NB4 (cell line): ENCODE data around the gene FAM170B.
A peak's percentile ranks its signal among the peaks of the same experiment; 100 is the strongest.

Source experiments
- MYC ChIP-seq: IDR thresholded peaks from 2 replicates; pipeline ENCODE4 v1.6.1; 2011; ENCODE audit warnings: low read depth, low read length
- POLR2A ChIP-seq: IDR thresholded peaks from 2 replicates; pipeline ENCODE4 v1.6.1; 2011; ENCODE audit warnings: mild to moderate bottlenecking; ENCODE audit not compliant: insufficient read length; ENCODE audit errors: extremely low read depth
- TF ChIP-seq, protein P1 (sequence below): IDR thresholded peaks from one replicate; pipeline ENCODE4 v1.5.1; 2012; ENCODE audit warnings: low read depth, low read length

GRCh38 chr10:49177391-49178355 lies 43.9 kb upstream of the FAM170B start:
- TF ChIP-seq POLR2A (no peak), MYC (0 out of 2 replicates have a peak, but pooled peaks have one; percentile 34)
- TF ChIP-seq, protein P1, sequence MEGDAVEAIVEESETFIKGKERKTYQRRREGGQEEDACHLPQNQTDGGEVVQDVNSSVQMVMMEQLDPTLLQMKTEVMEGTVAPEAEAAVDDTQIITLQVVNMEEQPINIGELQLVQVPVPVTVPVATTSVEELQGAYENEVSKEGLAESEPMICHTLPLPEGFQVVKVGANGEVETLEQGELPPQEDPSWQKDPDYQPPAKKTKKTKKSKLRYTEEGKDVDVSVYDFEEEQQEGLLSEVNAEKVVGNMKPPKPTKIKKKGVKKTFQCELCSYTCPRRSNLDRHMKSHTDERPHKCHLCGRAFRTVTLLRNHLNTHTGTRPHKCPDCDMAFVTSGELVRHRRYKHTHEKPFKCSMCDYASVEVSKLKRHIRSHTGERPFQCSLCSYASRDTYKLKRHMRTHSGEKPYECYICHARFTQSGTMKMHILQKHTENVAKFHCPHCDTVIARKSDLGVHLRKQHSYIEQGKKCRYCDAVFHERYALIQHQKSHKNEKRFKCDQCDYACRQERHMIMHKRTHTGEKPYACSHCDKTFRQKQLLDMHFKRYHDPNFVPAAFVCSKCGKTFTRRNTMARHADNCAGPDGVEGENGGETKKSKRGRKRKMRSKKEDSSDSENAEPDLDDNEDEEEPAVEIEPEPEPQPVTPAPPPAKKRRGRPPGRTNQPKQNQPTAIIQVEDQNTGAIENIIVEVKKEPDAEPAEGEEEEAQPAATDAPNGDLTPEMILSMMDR, result no peak
